Measurements from ENCODE around the gene RASGRF1. TPM values are rescaled to one million over a fixed set of nuclear protein-coding genes. Genes with fewer than 3 reads are reported as not detected.

Gene RASGRF1, protein sequence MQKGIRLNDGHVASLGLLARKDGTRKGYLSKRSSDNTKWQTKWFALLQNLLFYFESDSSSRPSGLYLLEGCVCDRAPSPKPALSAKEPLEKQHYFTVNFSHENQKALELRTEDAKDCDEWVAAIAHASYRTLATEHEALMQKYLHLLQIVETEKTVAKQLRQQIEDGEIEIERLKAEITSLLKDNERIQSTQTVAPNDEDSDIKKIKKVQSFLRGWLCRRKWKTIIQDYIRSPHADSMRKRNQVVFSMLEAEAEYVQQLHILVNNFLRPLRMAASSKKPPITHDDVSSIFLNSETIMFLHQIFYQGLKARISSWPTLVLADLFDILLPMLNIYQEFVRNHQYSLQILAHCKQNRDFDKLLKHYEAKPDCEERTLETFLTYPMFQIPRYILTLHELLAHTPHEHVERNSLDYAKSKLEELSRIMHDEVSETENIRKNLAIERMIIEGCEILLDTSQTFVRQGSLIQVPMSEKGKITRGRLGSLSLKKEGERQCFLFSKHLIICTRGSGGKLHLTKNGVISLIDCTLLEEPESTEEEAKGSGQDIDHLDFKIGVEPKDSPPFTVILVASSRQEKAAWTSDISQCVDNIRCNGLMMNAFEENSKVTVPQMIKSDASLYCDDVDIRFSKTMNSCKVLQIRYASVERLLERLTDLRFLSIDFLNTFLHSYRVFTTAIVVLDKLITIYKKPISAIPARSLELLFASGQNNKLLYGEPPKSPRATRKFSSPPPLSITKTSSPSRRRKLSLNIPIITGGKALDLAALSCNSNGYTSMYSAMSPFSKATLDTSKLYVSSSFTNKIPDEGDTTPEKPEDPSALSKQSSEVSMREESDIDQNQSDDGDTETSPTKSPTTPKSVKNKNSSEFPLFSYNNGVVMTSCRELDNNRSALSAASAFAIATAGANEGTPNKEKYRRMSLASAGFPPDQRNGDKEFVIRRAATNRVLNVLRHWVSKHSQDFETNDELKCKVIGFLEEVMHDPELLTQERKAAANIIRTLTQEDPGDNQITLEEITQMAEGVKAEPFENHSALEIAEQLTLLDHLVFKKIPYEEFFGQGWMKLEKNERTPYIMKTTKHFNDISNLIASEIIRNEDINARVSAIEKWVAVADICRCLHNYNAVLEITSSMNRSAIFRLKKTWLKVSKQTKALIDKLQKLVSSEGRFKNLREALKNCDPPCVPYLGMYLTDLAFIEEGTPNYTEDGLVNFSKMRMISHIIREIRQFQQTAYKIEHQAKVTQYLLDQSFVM (N-terminal part only)
- total RNA-seq (1 to 10 TPM; 1.3 to 3.4 (median 2.0) TPM), polyA plus RNA-seq (1 to 10 TPM in 1 of 3 donors, under 1 TPM in 2; 0.50 to 1.4 (median 0.57) TPM)
- long read RNA-seq, donor 1 = 0 reads
- long read RNA-seq, donor 2 = 0 reads

DNA sequence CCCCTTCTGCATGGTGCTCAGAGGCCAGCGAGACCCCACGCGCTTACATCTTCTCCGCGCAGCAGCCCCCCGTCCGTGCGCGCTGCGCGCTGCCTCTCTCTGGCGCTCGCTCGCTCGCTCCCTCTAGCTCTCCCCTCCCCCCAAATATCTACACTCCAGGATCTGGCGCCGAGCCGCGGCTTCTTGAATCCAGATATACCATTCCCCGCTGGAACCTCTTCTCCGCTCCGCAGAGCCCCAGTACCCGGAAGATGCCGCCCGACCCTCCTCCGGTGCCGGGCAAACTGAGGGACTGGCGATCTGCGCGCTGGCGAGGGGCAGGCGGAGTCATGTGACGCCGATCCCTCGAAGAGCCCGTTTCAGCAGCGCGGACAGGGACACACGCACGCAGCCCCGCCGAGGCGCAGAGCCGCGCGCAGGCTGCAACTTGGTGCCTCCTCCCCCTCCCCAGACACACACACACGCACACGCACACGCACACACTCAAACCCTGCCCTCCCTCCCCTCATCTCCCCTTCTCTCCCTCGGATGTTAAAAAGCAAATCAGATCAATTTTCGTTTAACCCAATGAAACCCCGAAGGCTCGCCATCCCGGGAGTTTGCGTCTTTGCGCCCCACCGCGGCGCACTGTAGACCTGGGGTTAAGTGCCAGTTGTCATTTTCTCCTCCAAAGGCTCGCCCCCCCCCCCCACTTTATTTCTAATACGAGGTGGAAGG lies at the start of gene RASGRF1:
Gene RASGRF1 (minus strand): TSS at position 294 of the 717 bp plus-strand sequence. CDS start 282 bp downstream, at position 12.
- peaks cover 4 to 96% (median 45%) of the 10 kb centered on the region in 7 donors for H3K27me3 ChIP-seq (replicated peaks in 1 of 7)
- no peaks in the 10 kb centered on the region for H3K9me3 ChIP-seq
- peaks cover 5 to 27% (median 20%) of the 10 kb centered on the region in 6 donors for H3K4me1 ChIP-seq
- no peaks in the 10 kb centered on the region for H3K36me3 ChIP-seq
- H3K4me3 ChIP-seq = peak within 1 kb of the TSS in 6 of 8 donors; percentile 6 to 56 (median 16)
- WGBS, 5 donors = 2 to 3% (median 2%) methylated on average over 47 to 61 of the region's 61 CpGs
- no peak within 1 kb of the TSS for H3K27ac ChIP-seq
- no peak for DNase-seq
- TF ChIP-seq POLR2AphosphoS5 (IDR thresholded peaks at IDR 0.05) (no peak), POLR2A (IDR thresholded peaks at IDR 0.05) (no peak)
- TF ChIP-seq, protein P1, sequence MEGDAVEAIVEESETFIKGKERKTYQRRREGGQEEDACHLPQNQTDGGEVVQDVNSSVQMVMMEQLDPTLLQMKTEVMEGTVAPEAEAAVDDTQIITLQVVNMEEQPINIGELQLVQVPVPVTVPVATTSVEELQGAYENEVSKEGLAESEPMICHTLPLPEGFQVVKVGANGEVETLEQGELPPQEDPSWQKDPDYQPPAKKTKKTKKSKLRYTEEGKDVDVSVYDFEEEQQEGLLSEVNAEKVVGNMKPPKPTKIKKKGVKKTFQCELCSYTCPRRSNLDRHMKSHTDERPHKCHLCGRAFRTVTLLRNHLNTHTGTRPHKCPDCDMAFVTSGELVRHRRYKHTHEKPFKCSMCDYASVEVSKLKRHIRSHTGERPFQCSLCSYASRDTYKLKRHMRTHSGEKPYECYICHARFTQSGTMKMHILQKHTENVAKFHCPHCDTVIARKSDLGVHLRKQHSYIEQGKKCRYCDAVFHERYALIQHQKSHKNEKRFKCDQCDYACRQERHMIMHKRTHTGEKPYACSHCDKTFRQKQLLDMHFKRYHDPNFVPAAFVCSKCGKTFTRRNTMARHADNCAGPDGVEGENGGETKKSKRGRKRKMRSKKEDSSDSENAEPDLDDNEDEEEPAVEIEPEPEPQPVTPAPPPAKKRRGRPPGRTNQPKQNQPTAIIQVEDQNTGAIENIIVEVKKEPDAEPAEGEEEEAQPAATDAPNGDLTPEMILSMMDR (IDR thresholded peaks at IDR 0.05 in 8 of 11, conservative IDR thresholded peaks at IDR 0.05 in 3 of 11) = no peak
- intact Hi-C loops (cut with DNase I; ENCODE audit: low total_unique reads) = no loop called here

GRCh38 chr15:79136434-79137046 lies 46.0 kb upstream of the RASGRF1 start:
- H3K9me3 ChIP-seq = peaks cover 0 to 7% (median 0%) of the 10 kb centered on the region in 8 donors
- peaks cover 0 to 30% (median 0%) of the 10 kb centered on the region in 7 donors for H3K27me3 ChIP-seq (replicated peaks in 1 of 7)
- intact Hi-C loops (cut with DNase I; ENCODE audit: low total_unique reads) = no loop called here
- H3K27ac ChIP-seq = no peak overlapping the region
- H3K4me1 ChIP-seq = no peaks in the 10 kb centered on the region
- 66 to 75% (median 70%) methylated on average over 3 of the region's 3 CpGs for WGBS, 5 donors
- H3K4me3 ChIP-seq = no peak overlapping the region
- H3K36me3 ChIP-seq = no peaks in the 10 kb centered on the region
- DNase-seq = no peak
- TF ChIP-seq POLR2A (IDR thresholded peaks at IDR 0.05) = no peak
- TF ChIP-seq, protein P1 (IDR thresholded peaks at IDR 0.05 in 8 of 11, conservative IDR thresholded peaks at IDR 0.05 in 3 of 11) = no peak
- no peak for TF ChIP-seq POLR2AphosphoS5 (IDR thresholded peaks at IDR 0.05)

DNA sequence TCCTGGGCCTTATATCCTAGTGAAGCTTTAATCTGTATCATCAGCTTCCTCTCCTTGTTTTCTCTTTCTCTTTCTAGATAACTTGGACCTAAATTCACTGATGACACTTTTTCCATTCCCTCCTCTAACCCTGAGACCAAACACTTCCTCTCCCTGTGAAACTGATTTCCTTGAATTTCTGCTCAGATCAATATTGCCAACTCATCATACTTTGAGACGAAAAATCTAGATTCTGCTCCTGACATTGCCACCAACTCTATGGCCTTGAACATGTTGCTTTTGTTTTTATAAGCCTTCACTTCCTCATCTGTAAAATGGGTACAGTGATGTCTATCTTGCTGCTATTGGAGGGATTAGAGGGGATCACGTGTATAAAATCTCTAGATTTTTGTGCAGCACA lies 42.7 kb upstream of the RASGRF1 start:
- H3K27ac ChIP-seq = no peak overlapping the region
- no peak for DNase-seq
- no peaks in the 10 kb centered on the region for H3K36me3 ChIP-seq
- H3K4me3 ChIP-seq = no peak overlapping the region
- H3K27me3 ChIP-seq (replicated peaks in 1 of 7) = peaks cover 0 to 34% (median 0%) of the 10 kb centered on the region in 7 donors
- TF ChIP-seq, protein P1 (IDR thresholded peaks at IDR 0.05 in 8 of 11, conservative IDR thresholded peaks at IDR 0.05 in 3 of 11) = no peak
- TF ChIP-seq POLR2AphosphoS5 (IDR thresholded peaks at IDR 0.05) (no peak), POLR2A (IDR thresholded peaks at IDR 0.05) (no peak)
- 70 to 94% (median 79%) methylated on average over 2 of the region's 2 CpGs for WGBS, 5 donors
- peaks cover 0 to 22% (median 2%) of the 10 kb centered on the region in 8 donors for H3K9me3 ChIP-seq
- intact Hi-C loops (cut with DNase I; ENCODE audit: low total_unique reads) = no loop called here
- H3K4me1 ChIP-seq = no peaks in the 10 kb centered on the region

Measured in spleen (tissue), 13 donors.